HPDE6-E6E7 (cell line): ENCODE measurements around the gene OTX1.
"Not testable (repeated sequence)": the region's sequence is repeated elsewhere in the genome, so short reads cannot be mapped to it uniquely, and the experiment has no call there.

Experiments
- DNase-seq: peaks from one replicate; pipeline ENCODE4 v3.0.0; 2011; ENCODE audit warnings: missing footprints; ENCODE audit errors: extremely low spot score

OTX1 gene

GRCh38 chr2:63058921-63059792, 8.5 kb downstream of the OTX1 start:
- no peak for DNase-seq

- DNase-seq = no peak
These were observed 9.3 kb downstream of the OTX1 start for GRCh38 chr2:63059793-63060471.

GRCh38 chr2:63060472-63060991, 9.9 kb downstream of the OTX1 start:
- no peak for DNase-seq

GRCh38 chr2:63064197-63064596, 13.6 kb downstream of the OTX1 start:
- no peak for DNase-seq

- DNase-seq = no peak
These were observed 14.0 kb downstream of the OTX1 start for GRCh38 chr2:63064661-63065060.

GRCh38 chr2:63066265-63066664, 15.6 kb downstream of the OTX1 start:
- DNase-seq = no peak

- DNase-seq = no peak
These were observed 16.2 kb downstream of the OTX1 start for GRCh38 chr2:63066838-63067237.

- no peak for DNase-seq
These were observed 21.0 kb downstream of the OTX1 start for GRCh38 chr2:63071664-63072063.

GRCh38 chr2:63073994-63074393, 23.4 kb downstream of the OTX1 start:
- DNase-seq = no peak

- DNase-seq = not testable (repeated sequence)
These were observed 23.8 kb downstream of the OTX1 start for GRCh38 chr2:63074399-63074798.

GRCh38 chr2:63078852-63079606, 28.4 kb downstream of the OTX1 start:
- DNase-seq = no peak

- no peak for DNase-seq
These were observed 30.8 kb downstream of the OTX1 start for GRCh38 chr2:63081404-63081803.

- no peak for DNase-seq
These were observed 36.1 kb downstream of the OTX1 start for GRCh38 chr2:63086687-63087086.

GRCh38 chr2:63092401-63092800, 41.8 kb downstream of the OTX1 start:
- DNase-seq = no peak

GRCh38 chr2:63092857-63093256, 42.2 kb downstream of the OTX1 start:
- DNase-seq = no peak

GRCh38 chr2:63093502-63093901, 42.9 kb downstream of the OTX1 start:
- no peak for DNase-seq

GRCh38 chr2:63096491-63096890, 45.9 kb downstream of the OTX1 start:
- DNase-seq = no peak

GRCh38 chr2:63099032-63099431, 48.4 kb downstream of the OTX1 start:
- DNase-seq = no peak

- no peak for DNase-seq
These were observed 51.3 kb downstream of the OTX1 start for GRCh38 chr2:63101954-63102353.

GRCh38 chr2:63104482-63104881, 53.9 kb downstream of the OTX1 start:
- no peak for DNase-seq
